HUES6 (cell line): ENCODE results near the gene CDX1.

Source experiments
- H3K27ac ChIP-seq: 2 replicates; pipeline ENCODE4 v1.7.0; 2013; ENCODE audit warnings: low read depth, mild to moderate bottlenecking, low read length, inconsistent platforms
- H3K27me3 ChIP-seq: 2 replicates; pipeline ENCODE4 v1.6.1; 2013; ENCODE audit warnings: low read length; ENCODE audit not compliant: control insufficient read depth, insufficient read depth
- H3K36me3 ChIP-seq: 2 replicates; pipeline ENCODE4 v1.6.1; 2013; ENCODE audit warnings: low read length; ENCODE audit not compliant: control insufficient read depth, insufficient read depth
- H3K4me1 ChIP-seq: 2 replicates; pipeline ENCODE4 v1.6.1; 2013; ENCODE audit warnings: low read length; ENCODE audit not compliant: control insufficient read depth, insufficient read depth
- H3K4me3 ChIP-seq: 2 replicates; pipeline ENCODE4 v1.5.1; 2013; ENCODE audit warnings: low read depth, low read length
- H3K9ac ChIP-seq: one replicate; pipeline ENCODE4 v1.6.1; 2013; ENCODE audit warnings: mild to moderate bottlenecking, low read length
- H3K9me3 ChIP-seq: 2 replicates; pipeline ENCODE4 v1.6.1; 2013; ENCODE audit warnings: low read depth, low read length; ENCODE audit not compliant: control insufficient read depth, insufficient read depth

Gene CDX1

GRCh38 chr5:150166037-150166649 is 435 bp upstream of the CDX1 start:
- H3K4me3 ChIP-seq = peak overlapping the region; percentile 40; the same call in 1 of the 2 replicates
- H3K9me3 ChIP-seq = no peaks in the 10 kb centered on the region
- peaks cover 81% of the 10 kb centered on the region for H3K27me3 ChIP-seq
- H3K9ac ChIP-seq = peak overlapping the region; percentile 32
- H3K36me3 ChIP-seq = no peaks in the 10 kb centered on the region
- H3K27ac ChIP-seq = no peak overlapping the region
- peaks cover 33% of the 10 kb centered on the region; the same call in 1 of the 2 replicates for H3K4me1 ChIP-seq

- no peak overlapping the region for H3K27ac ChIP-seq
- H3K9ac ChIP-seq = peak overlapping the region; percentile 48
- H3K4me3 ChIP-seq = peak overlapping the region; percentile 58
- no peaks in the 10 kb centered on the region for H3K9me3 ChIP-seq
- no peaks in the 10 kb centered on the region for H3K36me3 ChIP-seq
- H3K4me1 ChIP-seq = peaks cover 27% of the 10 kb centered on the region; the same call in 1 of the 2 replicates
- peaks cover 92% of the 10 kb centered on the region for H3K27me3 ChIP-seq
Observed at GRCh38 chr5:150167512-150167850, 903 bp downstream of the CDX1 start.

- no peaks in the 10 kb centered on the region for H3K9me3 ChIP-seq
- H3K4me1 ChIP-seq = peaks cover 27% of the 10 kb centered on the region; the same call in 1 of the 2 replicates
- peak overlapping the region; percentile 48 for H3K9ac ChIP-seq
- peaks cover 96% of the 10 kb centered on the region for H3K27me3 ChIP-seq
- no peak overlapping the region for H3K27ac ChIP-seq
- H3K4me3 ChIP-seq = peak overlapping the region; percentile 58; the same call in 1 of the 2 replicates
- H3K36me3 ChIP-seq = no peaks in the 10 kb centered on the region
Observed at GRCh38 chr5:150167908-150168307, 1.3 kb downstream of the CDX1 start.

DNA sequence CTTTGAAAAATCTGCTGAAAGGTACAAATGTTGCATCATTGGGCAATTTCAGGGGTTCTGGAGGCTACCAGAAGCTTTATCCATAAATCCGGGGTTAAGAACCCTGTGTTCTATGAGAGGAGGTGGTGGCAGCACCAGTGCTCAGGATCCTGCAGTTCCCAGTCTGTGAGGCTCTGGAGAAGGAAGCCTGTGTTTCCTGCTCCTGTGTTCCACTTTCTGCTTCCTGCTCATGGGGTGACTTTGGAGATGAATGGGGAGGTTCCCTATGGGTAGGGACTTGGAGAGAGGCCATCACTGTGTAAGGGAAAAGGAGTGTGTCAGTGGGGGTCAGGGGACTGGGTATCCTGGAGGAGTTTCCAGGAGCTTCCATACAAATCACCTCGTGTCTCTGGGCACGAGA is 2.3 kb downstream of the CDX1 start:
- no peak overlapping the region for H3K27ac ChIP-seq
- no peaks in the 10 kb centered on the region for H3K9me3 ChIP-seq
- peaks cover 97% of the 10 kb centered on the region for H3K27me3 ChIP-seq
- H3K36me3 ChIP-seq = no peaks in the 10 kb centered on the region
- peaks cover 20% of the 10 kb centered on the region; the same call in 1 of the 2 replicates for H3K4me1 ChIP-seq
- H3K4me3 ChIP-seq = no peak overlapping the region
- H3K9ac ChIP-seq = no peak overlapping the region

GRCh38 chr5:150172145-150172544 is 5.6 kb downstream of the CDX1 start:
- peaks cover 67% of the 10 kb centered on the region for H3K27me3 ChIP-seq

GRCh38 chr5:150172556-150172955 is 6.0 kb downstream of the CDX1 start:
- Histone ChIP-seq H3K27ac (no peak overlapping the region), H3K27me3 (peaks cover 63% of the 10 kb centered on the region), H3K36me3 (no peaks in the 10 kb centered on the region), H3K9me3 (no peaks in the 10 kb centered on the region), H3K9ac (no peak overlapping the region), H3K4me3 (no peak overlapping the region), H3K4me1 (no peaks in the 10 kb centered on the region; the same call in 1 of the 2 replicates)

More at GRCh38 chr5:150172145-150172544, 5.6 kb downstream of the CDX1 start:
- Histone ChIP-seq H3K4me3 (no peak overlapping the region), H3K4me1 (peaks cover 4% of the 10 kb centered on the region; the same call in 1 of the 2 replicates), H3K9me3 (no peaks in the 10 kb centered on the region), H3K9ac (no peak overlapping the region), H3K27ac (no peak overlapping the region), H3K36me3 (no peaks in the 10 kb centered on the region)

- Histone ChIP-seq H3K4me1 (no peaks in the 10 kb centered on the region; the same call in 1 of the 2 replicates), H3K27me3 (peaks cover 56% of the 10 kb centered on the region), H3K4me3 (no peak overlapping the region), H3K27ac (no peak overlapping the region), H3K36me3 (no peaks in the 10 kb centered on the region), H3K9me3 (no peaks in the 10 kb centered on the region), H3K9ac (no peak overlapping the region)
Observed at GRCh38 chr5:150173161-150173560, 6.6 kb downstream of the CDX1 start.

- Histone ChIP-seq H3K9me3 (no peaks in the 10 kb centered on the region), H3K9ac (no peak overlapping the region), H3K27me3 (peaks cover 45% of the 10 kb centered on the region), H3K4me3 (no peak overlapping the region), H3K27ac (no peak overlapping the region), H3K4me1 (no peaks in the 10 kb centered on the region; the same call in 1 of the 2 replicates), H3K36me3 (no peaks in the 10 kb centered on the region)
Observed at GRCh38 chr5:150174285-150174684, 7.7 kb downstream of the CDX1 start.

DNA sequence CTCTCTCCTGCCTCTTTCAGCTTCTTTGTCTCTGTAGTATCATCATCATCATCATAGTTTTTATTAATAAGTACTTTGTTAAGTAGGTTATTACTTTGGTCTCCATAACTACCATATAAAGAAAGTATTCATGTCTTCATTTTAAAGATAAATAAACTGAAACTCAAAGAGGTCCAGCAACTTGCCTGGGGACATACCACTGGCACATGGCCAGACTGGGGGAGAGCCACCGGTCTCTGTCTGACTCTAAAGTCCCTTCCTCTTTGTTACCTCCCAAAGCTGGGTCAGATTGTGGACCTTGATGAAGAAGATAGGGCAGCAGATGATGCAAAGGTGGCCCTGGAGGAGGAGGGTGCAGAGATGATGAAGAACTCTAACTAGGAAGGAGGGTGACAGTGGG is 8.5 kb downstream of the CDX1 start:
- H3K4me1 ChIP-seq = no peaks in the 10 kb centered on the region; the same call in 1 of the 2 replicates
- H3K4me3 ChIP-seq = no peak overlapping the region
- no peak overlapping the region for H3K27ac ChIP-seq
- no peaks in the 10 kb centered on the region for H3K9me3 ChIP-seq
- H3K27me3 ChIP-seq = peaks cover 37% of the 10 kb centered on the region
- no peaks in the 10 kb centered on the region for H3K36me3 ChIP-seq
- H3K9ac ChIP-seq = no peak overlapping the region

- Histone ChIP-seq H3K4me1 (no peaks in the 10 kb centered on the region; the same call in 1 of the 2 replicates), H3K27me3 (peaks cover 33% of the 10 kb centered on the region), H3K4me3 (no peak overlapping the region), H3K36me3 (no peaks in the 10 kb centered on the region), H3K9me3 (no peaks in the 10 kb centered on the region), H3K9ac (no peak overlapping the region), H3K27ac (no peak overlapping the region)
Observed at GRCh38 chr5:150175536-150175935, 9.0 kb downstream of the CDX1 start.

GRCh38 chr5:150176745-150177477 is 10.3 kb downstream of the CDX1 start:
- no peak overlapping the region for H3K9ac ChIP-seq
- H3K36me3 ChIP-seq = no peaks in the 10 kb centered on the region
- H3K4me1 ChIP-seq = no peaks in the 10 kb centered on the region; the same call in 1 of the 2 replicates
- no peak overlapping the region for H3K27ac ChIP-seq
- peaks cover 21% of the 10 kb centered on the region for H3K27me3 ChIP-seq
- no peak overlapping the region for H3K4me3 ChIP-seq
- no peaks in the 10 kb centered on the region for H3K9me3 ChIP-seq
